ENCODE results near the gene SGF29. TPM values are rescaled to one million over a fixed set of nuclear protein-coding genes. Genes with fewer than 3 reads are reported as not detected.
A peak's percentile ranks its signal among the peaks of the same experiment; 100 is the strongest.
"Not testable (repeated sequence)": the region's sequence is repeated elsewhere in the genome, so short reads cannot be mapped to it uniquely, and the experiment has no call there.

Gene SGF29
- total RNA-seq, 1 donor from 2014 or later, result 21.6 TPM

GRCh38 chr16:28616224-28616577 lies 62.5 kb downstream of the SGF29 start:
- not testable (repeated sequence) for H3K27ac Mint-ChIP-seq

DNA sequence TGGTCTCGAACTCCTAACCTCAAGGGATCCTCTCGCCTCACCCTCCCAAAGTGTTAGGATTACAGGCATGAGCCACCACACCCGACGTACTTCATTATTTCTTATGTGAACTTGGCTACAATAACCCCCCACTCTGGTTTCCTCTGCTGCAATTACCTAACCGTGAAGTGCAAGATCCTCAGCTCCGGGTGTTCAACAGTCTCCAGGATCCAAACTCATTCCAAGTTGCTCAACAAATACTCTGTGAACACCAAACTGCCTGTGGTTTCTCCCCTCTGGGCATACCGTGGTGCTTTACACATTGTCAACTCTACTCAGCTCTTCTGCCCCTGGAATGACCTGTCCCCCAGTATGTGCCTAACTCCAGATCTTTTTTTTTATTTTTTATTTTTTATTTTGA lies 62.9 kb downstream of the SGF29 start:
- peaks cover 18% of the 10 kb centered on the region for H3K27me3 Mint-ChIP-seq (ENCODE audit: low read depth)
- H3K36me3 Mint-ChIP-seq, result no peaks in the 10 kb centered on the region
- no peak overlapping the region for H3K27ac Mint-ChIP-seq
- DNase-seq (ENCODE audit: low spot score in 2 of 2, unreplicated experiment in 2 of 2), result no peak
- H3K9me3 Mint-ChIP-seq, result no peaks in the 10 kb centered on the region
- H3K4me1 Mint-ChIP-seq, result peaks cover 1% of the 10 kb centered on the region
- H3K4me3 Mint-ChIP-seq, result no peak overlapping the region
- TF ChIP-seq, protein P1, sequence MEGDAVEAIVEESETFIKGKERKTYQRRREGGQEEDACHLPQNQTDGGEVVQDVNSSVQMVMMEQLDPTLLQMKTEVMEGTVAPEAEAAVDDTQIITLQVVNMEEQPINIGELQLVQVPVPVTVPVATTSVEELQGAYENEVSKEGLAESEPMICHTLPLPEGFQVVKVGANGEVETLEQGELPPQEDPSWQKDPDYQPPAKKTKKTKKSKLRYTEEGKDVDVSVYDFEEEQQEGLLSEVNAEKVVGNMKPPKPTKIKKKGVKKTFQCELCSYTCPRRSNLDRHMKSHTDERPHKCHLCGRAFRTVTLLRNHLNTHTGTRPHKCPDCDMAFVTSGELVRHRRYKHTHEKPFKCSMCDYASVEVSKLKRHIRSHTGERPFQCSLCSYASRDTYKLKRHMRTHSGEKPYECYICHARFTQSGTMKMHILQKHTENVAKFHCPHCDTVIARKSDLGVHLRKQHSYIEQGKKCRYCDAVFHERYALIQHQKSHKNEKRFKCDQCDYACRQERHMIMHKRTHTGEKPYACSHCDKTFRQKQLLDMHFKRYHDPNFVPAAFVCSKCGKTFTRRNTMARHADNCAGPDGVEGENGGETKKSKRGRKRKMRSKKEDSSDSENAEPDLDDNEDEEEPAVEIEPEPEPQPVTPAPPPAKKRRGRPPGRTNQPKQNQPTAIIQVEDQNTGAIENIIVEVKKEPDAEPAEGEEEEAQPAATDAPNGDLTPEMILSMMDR (IDR thresholded peaks at IDR 0.05; ENCODE audit: unreplicated experiment), result no peak

More at GRCh38 chr16:28616224-28616577, 62.5 kb downstream of the SGF29 start:
- H3K27me3 Mint-ChIP-seq (ENCODE audit: low read depth), result peaks cover 18% of the 10 kb centered on the region
- TF ChIP-seq, protein P1 (IDR thresholded peaks at IDR 0.05; ENCODE audit: unreplicated experiment), result peak; percentile 31
- not testable (repeated sequence) for H3K36me3 Mint-ChIP-seq; H3K9me3 Mint-ChIP-seq; H3K4me3 Mint-ChIP-seq; H3K4me1 Mint-ChIP-seq; DNase-seq (ENCODE audit: low spot score in 2 of 2, unreplicated experiment in 2 of 2)

DNA sequence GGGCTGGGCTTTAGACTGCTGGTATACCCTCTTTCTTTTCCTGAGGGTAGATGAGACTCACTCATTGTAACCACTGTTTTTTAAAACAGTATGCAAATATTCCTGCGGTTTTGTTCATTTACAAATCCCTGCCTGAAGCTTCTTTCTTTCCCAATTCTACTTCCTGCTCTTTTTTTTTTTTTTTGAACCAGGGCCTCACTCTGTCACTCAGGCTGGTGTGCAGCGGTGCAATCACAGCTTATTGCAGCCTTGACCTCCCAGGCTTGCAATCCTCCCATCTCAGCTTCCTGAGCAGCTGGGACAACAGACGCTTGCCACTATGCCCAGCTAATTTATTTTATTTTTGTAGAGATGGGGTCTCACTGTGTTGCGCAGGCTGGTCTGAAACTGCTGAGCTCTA lies 64.2 kb downstream of the SGF29 start:
- no peak overlapping the region for H3K27ac Mint-ChIP-seq
- peaks cover 4% of the 10 kb centered on the region for H3K4me1 Mint-ChIP-seq
- H3K4me3 Mint-ChIP-seq, result no peak overlapping the region
- H3K27me3 Mint-ChIP-seq (ENCODE audit: low read depth), result peaks cover 18% of the 10 kb centered on the region
- TF ChIP-seq, protein P1 (IDR thresholded peaks at IDR 0.05; ENCODE audit: unreplicated experiment), result no peak
- no peaks in the 10 kb centered on the region for H3K36me3 Mint-ChIP-seq
- H3K9me3 Mint-ChIP-seq, result no peaks in the 10 kb centered on the region
- DNase-seq (ENCODE audit: low spot score in 2 of 2, unreplicated experiment in 2 of 2), result no peak

GRCh38 chr16:28620316-28620715 lies 66.6 kb downstream of the SGF29 start:
- H3K4me1 Mint-ChIP-seq; H3K9me3 Mint-ChIP-seq; DNase-seq (ENCODE audit: low spot score in 2 of 2, unreplicated experiment in 2 of 2); H3K27ac Mint-ChIP-seq; H3K4me3 Mint-ChIP-seq; H3K36me3 Mint-ChIP-seq: not testable (repeated sequence)
- peaks cover 18% of the 10 kb centered on the region for H3K27me3 Mint-ChIP-seq (ENCODE audit: low read depth)

DNA sequence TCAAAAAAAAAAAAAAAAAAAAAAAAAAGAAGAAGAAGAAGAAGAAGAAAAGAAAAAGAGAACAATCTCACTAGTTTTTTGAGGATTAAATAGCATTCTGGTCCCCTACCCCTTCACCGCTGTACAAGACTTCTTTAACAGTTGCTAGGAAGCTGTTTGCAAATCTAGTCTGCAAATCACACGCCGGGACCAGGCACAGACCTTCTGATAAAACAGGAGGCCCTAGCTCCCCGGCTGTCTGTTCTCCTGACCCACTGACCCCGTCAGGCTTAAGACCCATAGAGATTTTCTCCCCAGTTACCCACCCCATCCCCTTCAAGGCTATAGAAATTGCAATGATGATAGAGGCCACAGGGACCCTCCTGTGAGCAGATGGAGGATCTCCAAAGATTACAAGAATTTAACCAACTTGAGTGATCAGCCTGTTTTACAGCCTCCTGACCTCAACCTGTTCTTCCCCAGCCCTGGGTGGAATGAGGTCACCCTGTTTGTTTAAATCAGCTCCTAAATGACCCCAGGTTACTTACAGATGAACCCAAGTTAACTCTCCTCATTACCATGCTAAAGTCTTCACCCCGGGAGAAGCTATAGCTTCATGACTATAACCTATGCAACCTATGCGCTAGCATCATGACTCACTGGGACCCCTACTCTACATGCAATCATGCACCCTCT lies 67.9 kb downstream of the SGF29 start:
- Mint-ChIP-seq H3K4me1 (peaks cover 4% of the 10 kb centered on the region), H3K27me3 (ENCODE audit: low read depth) (peaks cover 17% of the 10 kb centered on the region), H3K27ac (no peak overlapping the region), H3K9me3 (no peaks in the 10 kb centered on the region), H3K4me3 (no peak overlapping the region), H3K36me3 (no peaks in the 10 kb centered on the region)
- no peak for DNase-seq (ENCODE audit: low spot score in 2 of 2, unreplicated experiment in 2 of 2)
- TF ChIP-seq, protein P1 (IDR thresholded peaks at IDR 0.05; ENCODE audit: unreplicated experiment), result no peak

GRCh38 chr16:28622532-28623171 lies 68.9 kb downstream of the SGF29 start:
- not testable (repeated sequence) for H3K27me3 Mint-ChIP-seq (ENCODE audit: low read depth); H3K9me3 Mint-ChIP-seq; H3K4me1 Mint-ChIP-seq; H3K27ac Mint-ChIP-seq; H3K4me3 Mint-ChIP-seq; H3K36me3 Mint-ChIP-seq; DNase-seq (ENCODE audit: low spot score in 2 of 2, unreplicated experiment in 2 of 2)

Measured in mesothelial cell of epicardium (in vitro differentiated cells).